Fibroblast of mammary gland (primary cell): Measurements from ENCODE around the gene ETNK2.

ENCODE experiments used
- DNase-seq: peaks from one replicate; pipeline ENCODE4 v3.0.0-alpha.2; 2010; ENCODE audit warnings: low read depth
- H3K4me3 ChIP-seq: 2 replicates; pipeline ENCODE4 v1.5.1; 2011; ENCODE audit warnings: low read depth, mild to moderate bottlenecking, low read length, moderate library complexity; ENCODE audit not compliant: control insufficient read depth
- CTCF ChIP-seq: conservative IDR thresholded peaks from 2 replicates; pipeline ENCODE4 v1.5.1; 2011; ENCODE audit warnings: low read depth, low read length, inconsistent platforms; ENCODE audit not compliant: control insufficient read depth, insufficient read depth

Gene ETNK2

GRCh38 chr1:204194771-204195170 is 42.9 kb upstream of the ETNK2 start:
- no peak for DNase-seq
- H3K4me3 ChIP-seq = no peak overlapping the region
- TF ChIP-seq CTCF = no peak

- H3K4me3 ChIP-seq = no peak overlapping the region
- TF ChIP-seq CTCF = no peak
- no peak for DNase-seq
Measured at GRCh38 chr1:204194080-204194479, 42.2 kb upstream of the ETNK2 start.

GRCh38 chr1:204192589-204193352 is 40.9 kb upstream of the ETNK2 start:
- no peak for TF ChIP-seq CTCF
- no peak for DNase-seq
- H3K4me3 ChIP-seq = no peak overlapping the region

- TF ChIP-seq CTCF = no peak
- H3K4me3 ChIP-seq = no peak overlapping the region
- DNase-seq = no peak
Measured at GRCh38 chr1:204192046-204192445, 40.2 kb upstream of the ETNK2 start.

GRCh38 chr1:204191456-204191855 is 39.6 kb upstream of the ETNK2 start:
- no peak overlapping the region for H3K4me3 ChIP-seq
- no peak for DNase-seq
- no peak for TF ChIP-seq CTCF

GRCh38 chr1:204190212-204191211 is 38.7 kb upstream of the ETNK2 start:
- DNase-seq = peak; percentile 69
- H3K4me3 ChIP-seq = no peak overlapping the region
- no peak for TF ChIP-seq CTCF
